SIG-M5 (cell line): ENCODE measurements around the gene SMURF2.
"Not testable (repeated sequence)": the region's sequence is repeated elsewhere in the genome, so short reads cannot be mapped to it uniquely, and the experiment has no call there.

Experiments
- DNase-seq: peaks from one replicate; lab custom pipeline; 2025; lab: John Stamatoyannopoulos, UW

SMURF2 gene

GRCh38 chr17:64630309-64631223, 31.5 kb downstream of the SMURF2 start:
- DNase-seq: no peak

GRCh38 chr17:64628641-64629040, 33.5 kb downstream of the SMURF2 start:
- DNase-seq: no peak

GRCh38 chr17:64627797-64628196, 34.3 kb downstream of the SMURF2 start:
- no peak for DNase-seq

- DNase-seq: no peak
These were observed 35.3 kb downstream of the SMURF2 start for GRCh38 chr17:64626827-64627226.

GRCh38 chr17:64625541-64625940, 36.6 kb downstream of the SMURF2 start:
- DNase-seq: no peak

GRCh38 chr17:64622931-64623654, 39.0 kb downstream of the SMURF2 start:
- no peak for DNase-seq

GRCh38 chr17:64621772-64622171, 40.3 kb downstream of the SMURF2 start:
- no peak for DNase-seq

- DNase-seq: no peak
These were observed 43.3 kb downstream of the SMURF2 start for GRCh38 chr17:64618848-64619247.

GRCh38 chr17:64617125-64617780, 44.9 kb downstream of the SMURF2 start:
- DNase-seq: no peak

- DNase-seq: no peak
These were observed 47.0 kb downstream of the SMURF2 start for GRCh38 chr17:64615028-64615677.

GRCh38 chr17:64614266-64615027, 47.7 kb downstream of the SMURF2 start:
- no peak for DNase-seq

- DNase-seq: no peak
These were observed 50.7 kb downstream of the SMURF2 start for GRCh38 chr17:64611369-64611768.

- DNase-seq: not testable (repeated sequence)
These were observed 51.9 kb downstream of the SMURF2 start for GRCh38 chr17:64610244-64610643.

GRCh38 chr17:64608571-64608981, 53.5 kb downstream of the SMURF2 start:
- DNase-seq: no peak

GRCh38 chr17:64607862-64608565, 54.1 kb downstream of the SMURF2 start:
- no peak for DNase-seq

GRCh38 chr17:64604532-64604931, 57.6 kb downstream of the SMURF2 start:
- DNase-seq: not testable (repeated sequence)

GRCh38 chr17:64603987-64604386, 58.1 kb downstream of the SMURF2 start:
- no peak for DNase-seq

GRCh38 chr17:64599827-64600226, 62.3 kb downstream of the SMURF2 start:
- no peak for DNase-seq

- DNase-seq: no peak
These were observed 62.9 kb downstream of the SMURF2 start for GRCh38 chr17:64599187-64599676.

- DNase-seq: no peak
These were observed 63.4 kb downstream of the SMURF2 start for GRCh38 chr17:64598672-64599071.
